ENCODE measurements around the gene SCT.

The SCT gene

GRCh38 chr11:643366-643765, 16.4 kb upstream of the SCT start:
- DNase-seq, result no peak

- DNase-seq, result no peak
These were observed 14.9 kb upstream of the SCT start for GRCh38 chr11:641806-642370.

- no peak for DNase-seq
These were observed 13.2 kb upstream of the SCT start for GRCh38 chr11:640021-640706.

GRCh38 chr11:639332-639955, 12.5 kb upstream of the SCT start:
- DNase-seq, result no peak

- DNase-seq, result no peak
These were observed 11.8 kb upstream of the SCT start for GRCh38 chr11:638631-639331.

- no peak for DNase-seq
These were observed 10.9 kb upstream of the SCT start for GRCh38 chr11:637593-638521.

GRCh38 chr11:637333-637592, 10.3 kb upstream of the SCT start:
- DNase-seq, result no peak

- no peak for DNase-seq
These were observed 9.7 kb upstream of the SCT start, which contains the start of gene DRD4 for GRCh38 chr11:636511-637332. Gene DRD4, plus strand, starts transcription at chr11:637269. Its CDS starts 36 bp downstream, at chr11:637305.

GRCh38 chr11:635945-636510, 9.0 kb upstream of the SCT start:
- no peak for DNase-seq

GRCh38 chr11:630871-631270, 3.9 kb upstream of the SCT start:
- DNase-seq, result no peak

GRCh38 chr11:629237-629583, 2.2 kb upstream of the SCT start:
- peak; percentile 51 for DNase-seq

GRCh38 chr11:628056-628455, 1.1 kb upstream of the SCT start:
- DNase-seq, result no peak

GRCh38 chr11:627308-627576, 261 bp upstream of the SCT start:
- no peak for DNase-seq

- DNase-seq, result no peak
These were observed 1.2 kb downstream of the SCT start for GRCh38 chr11:625636-626268.

- no peak for DNase-seq
These were observed 2.0 kb downstream of the SCT start, which contains the start of gene CDHR5 for GRCh38 chr11:624705-625635. Gene CDHR5, minus strand, starts transcription at chr11:624955. Its CDS starts 53 bp downstream, at chr11:624902.

- no peak for DNase-seq
These were observed 2.8 kb downstream of the SCT start for GRCh38 chr11:623999-624704.

GRCh38 chr11:623349-623869, 3.6 kb downstream of the SCT start:
- no peak for DNase-seq

GRCh38 chr11:621838-622237, 5.1 kb downstream of the SCT start:
- DNase-seq, result no peak
